SK-N-MC (cell line): ENCODE measurements around the gene STAG1.
"Not testable (repeated sequence)": the region's sequence is repeated elsewhere in the genome, so short reads cannot be mapped to it uniquely, and the experiment has no call there.

Experiments
- EZH2 ChIP-seq: fragments of 200-600 bp; sonication (generic); IDR thresholded peaks from one replicate; pipeline ENCODE4 v1.6.1; 2017; ENCODE audit warnings: antibody characterized with exemption
- FOXP2 ChIP-seq: optimal IDR thresholded peaks from 2 replicates; pipeline ENCODE3; 2011; ENCODE audit warnings: mild to moderate bottlenecking, moderate library complexity; ENCODE audit not compliant: insufficient read depth; ENCODE audit errors: extremely low read length, control extremely low read depth
- POLR2AphosphoS5 ChIP-seq: IDR thresholded peaks from 2 replicates; pipeline ENCODE4 v1.6.1; 2012; ENCODE audit warnings: mild to moderate bottlenecking, low read depth, low read length, borderline replicate concordance

DNA sequence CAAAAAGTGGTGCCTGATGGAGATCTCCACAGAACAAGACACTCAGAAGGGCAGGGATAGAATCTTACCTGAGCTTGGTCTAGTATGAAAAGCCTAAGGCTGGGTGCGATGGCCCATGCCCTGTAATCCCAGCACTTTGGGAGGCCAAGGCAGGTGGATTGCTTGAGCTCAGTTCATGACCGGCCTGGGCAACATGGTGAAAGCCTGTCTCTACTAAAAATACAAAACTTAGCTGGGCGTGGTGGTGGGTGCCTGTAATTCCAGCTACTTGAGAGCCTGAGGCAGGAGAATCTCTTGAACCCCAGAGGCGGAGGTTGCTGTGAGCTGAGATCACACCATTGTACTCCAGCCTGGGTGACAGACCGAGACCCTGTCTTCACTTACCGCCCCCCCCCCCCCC, 417.5 kb downstream of the STAG1 start:
- TF ChIP-seq EZH2, POLR2AphosphoS5, FOXP2: not testable (repeated sequence)
